Limb (tissue), 2 donors: ENCODE measurements around the gene ATP11C.
A peak's percentile ranks its signal among the peaks of the same experiment; 100 is the strongest.
"Not testable (repeated sequence)": the region's sequence is repeated elsewhere in the genome, so short reads cannot be mapped to it uniquely, and the experiment has no call there.

Experiments used
- DNase-seq, 2 donors: peaks; one replicate each; pipeline ENCODE4 v3.0.0-alpha.2; 2016; ENCODE audit errors: extremely low spot score in 2 of 2

The ATP11C gene

DNA sequence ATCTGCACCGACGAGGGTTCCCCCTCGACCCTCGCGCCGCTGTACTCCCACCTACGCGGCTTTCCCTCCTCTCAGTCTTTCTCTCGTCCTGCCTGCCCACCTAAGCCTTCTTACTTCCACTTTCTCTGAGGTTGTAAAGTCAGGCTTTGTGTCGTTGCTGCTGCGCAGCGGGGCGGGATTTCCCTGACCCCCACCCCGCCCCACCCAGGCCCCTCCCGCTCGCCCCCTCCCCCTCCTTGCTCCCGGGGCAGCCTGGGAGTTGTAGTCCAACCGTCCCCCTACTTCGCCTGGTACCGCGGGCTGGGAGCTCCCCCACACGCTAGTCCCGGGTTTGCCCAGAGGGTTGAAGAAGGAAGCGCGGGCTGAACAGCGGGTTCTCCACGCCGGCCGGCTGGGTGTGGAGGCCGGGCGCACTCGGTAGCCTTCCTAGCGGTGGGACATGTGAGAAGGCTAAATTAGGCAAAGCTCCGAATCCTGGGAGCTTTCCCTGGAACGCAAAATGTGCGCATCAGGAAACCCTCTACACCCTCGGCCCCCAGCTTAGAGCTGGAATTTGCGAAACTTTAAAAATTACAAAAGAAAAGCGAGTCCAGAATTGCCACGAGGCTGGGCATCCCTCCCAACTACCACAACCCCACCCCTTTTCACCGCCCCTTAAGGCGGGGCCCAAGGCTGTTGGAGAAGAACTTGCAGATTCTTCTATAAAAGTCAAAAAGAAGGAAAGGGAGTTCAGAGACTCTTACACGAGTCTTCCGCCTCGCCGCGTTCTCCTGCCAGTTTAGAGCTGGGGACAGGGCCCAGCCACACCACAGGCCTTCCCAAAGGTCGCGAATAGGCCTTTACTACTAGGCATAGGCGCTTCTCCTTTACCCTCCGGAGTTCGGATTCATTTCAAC lies at the start of gene ATP11C:
Gene ATP11C, minus strand, starts transcription at position 153 of the 896 bp plus-strand sequence. CDS start 1,011 bp downstream, outside the sequence.
- DNase-seq, result peak; percentile 66 to 89

DNA sequence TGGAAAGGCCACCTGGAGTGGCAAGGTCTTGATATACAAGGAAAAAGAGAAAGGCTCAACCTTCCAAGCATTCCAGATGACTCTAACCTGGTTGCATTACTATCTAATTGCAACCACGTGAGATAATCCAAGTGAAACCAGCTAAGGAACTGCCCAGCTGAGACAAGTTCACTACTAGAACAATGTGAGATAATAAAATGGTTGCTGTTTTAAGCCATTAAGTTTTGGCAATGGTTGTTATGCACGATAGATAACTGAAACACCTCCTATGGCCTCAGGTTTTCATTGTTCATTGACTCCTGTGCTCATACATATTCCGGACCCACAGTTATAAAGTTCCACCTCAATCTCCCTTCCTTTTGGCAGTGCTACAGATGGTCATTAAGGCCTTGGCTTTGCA lies 41.6 kb upstream of the ATP11C start:
- DNase-seq, result no peak

DNA sequence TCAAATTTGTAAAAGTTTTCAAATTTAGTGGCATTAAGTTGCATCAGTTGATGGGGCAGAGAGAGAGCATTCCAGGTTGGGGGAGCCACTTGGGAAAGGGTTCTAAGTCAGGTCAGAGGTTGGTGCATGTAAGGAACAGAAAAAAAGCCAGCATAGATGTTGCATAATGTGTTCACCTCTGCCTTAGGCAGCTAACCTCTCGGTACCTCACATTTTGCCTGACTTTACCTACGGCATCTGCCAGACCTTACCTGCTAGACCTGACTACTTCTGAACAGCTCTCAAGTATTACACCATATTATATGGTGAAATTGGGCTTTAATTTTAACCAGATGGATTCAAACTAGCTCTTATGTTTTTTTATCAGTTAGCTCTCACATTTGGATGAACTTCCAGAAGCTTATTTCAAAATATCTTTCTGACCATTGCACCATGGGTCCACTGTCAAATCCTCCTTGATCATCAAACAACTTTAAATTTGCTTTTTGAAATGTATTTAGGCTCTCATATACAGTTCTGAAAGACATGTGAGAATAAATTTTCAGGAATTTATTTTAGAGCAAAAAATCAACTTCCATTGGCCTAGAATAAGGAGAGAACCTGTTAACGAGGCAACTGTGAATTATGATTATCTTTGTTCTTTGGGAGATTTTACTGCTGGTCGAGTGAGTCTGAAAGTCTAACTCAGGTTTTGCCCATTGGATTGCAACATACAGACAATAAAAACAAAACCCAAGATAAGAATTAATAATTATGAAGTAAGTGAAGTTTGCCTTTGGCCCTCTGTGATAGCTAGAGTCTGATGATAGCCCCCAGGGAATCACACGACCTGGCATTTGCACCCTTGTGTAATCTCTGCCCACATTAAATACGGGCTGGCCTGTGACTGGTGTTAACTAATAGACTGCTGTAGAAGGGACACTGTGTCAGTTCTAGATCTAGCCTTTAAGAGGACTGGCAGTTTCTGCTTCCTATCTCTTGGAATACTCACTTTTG lies 40.1 kb upstream of the ATP11C start:
- DNase-seq, result no peak

DNA sequence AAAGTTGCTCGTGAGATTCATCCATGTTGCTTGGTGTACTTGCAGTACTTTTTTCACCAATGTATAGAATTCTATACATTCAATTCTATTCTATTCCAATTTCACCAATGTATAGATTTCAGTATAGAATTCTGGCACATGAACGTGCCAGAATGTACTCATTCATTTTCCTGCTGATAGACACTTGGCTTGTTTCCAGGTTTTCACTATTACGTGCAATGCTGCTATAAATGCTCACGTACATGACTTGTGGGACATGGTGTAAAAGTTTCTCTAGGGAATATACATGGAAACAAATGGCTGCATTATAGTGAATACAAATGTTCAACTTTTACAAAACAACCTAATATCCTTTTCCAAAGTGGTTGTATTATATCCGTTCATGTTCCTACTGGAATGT lies 39.3 kb upstream of the ATP11C start:
- DNase-seq, result no peak

DNA sequence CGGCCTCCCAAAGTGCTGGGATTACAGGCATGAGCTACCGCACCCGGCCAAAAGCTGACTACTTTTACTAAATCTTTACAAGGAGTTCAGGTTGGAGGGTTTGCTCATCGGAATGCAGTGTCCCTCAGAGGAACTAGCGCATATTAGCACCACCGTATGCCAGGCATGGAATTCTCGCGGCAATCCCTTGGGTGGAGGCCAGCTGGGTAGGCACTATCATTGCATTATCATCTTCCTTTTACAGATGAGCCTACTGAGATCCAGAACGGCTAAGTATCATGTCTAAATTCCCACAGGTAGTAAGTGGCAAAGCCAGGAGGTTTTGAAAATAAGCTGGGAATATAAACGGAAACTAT lies 38.5 kb upstream of the ATP11C start:
- no peak for DNase-seq

DNA sequence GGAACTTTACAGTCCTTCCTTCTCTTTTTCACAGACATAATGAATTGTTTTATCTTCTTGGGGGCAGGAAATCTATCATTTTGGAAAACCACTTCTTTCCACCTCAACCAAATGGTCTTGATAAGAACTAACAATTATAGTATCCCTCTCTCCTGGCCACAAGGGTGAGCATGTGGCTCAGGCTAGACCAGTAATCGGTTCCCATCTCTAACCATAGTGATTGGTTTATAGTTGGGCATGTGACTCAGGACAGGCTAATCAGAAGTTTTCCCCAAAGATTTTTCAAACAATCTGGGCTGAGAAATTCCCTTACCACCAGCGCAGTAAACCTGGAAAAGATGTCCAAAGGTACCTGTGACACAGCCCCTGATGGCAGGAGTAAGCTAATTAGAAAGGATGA lies 36.4 kb upstream of the ATP11C start:
- no peak for DNase-seq

DNA sequence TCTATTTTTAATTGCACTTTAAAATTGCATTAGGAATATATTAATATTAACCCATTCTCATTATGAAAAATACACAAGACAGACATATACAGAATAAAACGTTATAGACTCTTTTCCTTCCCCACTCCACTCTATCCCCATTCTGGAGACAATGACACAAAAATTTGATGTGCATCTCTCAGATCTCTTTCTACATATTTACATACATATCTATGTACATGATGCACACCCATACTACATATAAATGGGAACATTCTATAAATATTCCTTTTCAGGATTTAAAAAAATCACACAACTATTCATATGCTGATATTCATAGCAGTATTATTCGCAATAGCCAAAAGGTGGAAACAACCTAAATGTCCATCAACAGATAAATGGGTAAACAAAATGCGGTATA lies 34.9 kb upstream of the ATP11C start:
- no peak for DNase-seq

DNA sequence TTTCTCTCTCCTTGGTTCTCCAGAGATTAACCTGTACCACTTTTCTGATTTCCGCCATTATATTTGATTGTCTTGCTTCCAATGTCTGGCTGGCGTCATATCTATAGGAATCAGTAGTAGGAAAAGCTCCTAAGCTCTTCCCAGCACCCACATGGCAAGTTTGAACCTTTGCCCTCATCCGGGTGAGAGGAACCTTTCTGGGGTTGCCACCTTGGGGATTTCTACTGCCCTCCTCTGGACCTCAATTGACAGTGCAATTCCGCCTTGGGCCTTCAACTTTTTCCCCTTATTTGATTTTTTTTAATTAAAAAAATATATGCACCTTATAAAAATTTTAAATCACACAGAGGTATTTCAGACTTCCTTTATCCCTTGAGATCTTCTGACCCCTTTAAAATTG lies 34.4 kb upstream of the ATP11C start:
- no peak for DNase-seq

DNA sequence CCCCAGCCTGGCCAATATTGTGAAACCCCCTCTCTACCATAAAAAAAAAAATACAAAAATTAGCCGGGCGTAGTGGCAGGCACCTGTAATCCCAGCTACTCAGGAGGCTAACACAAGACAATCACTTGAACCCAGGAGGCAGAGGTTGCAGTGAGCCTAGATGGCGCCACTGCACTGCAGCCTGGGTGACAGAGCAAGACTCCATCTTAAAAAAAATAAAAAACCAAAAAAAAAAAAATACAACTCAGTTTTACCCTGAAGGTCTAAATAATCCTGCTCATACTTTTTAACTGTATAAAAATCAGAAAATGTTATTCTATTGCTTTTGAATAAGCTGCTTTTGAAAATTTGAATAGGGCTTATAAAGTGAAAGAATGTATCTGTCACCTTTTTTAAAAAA lies 33.3 kb upstream of the ATP11C start:
- DNase-seq, result not testable (repeated sequence)

DNA sequence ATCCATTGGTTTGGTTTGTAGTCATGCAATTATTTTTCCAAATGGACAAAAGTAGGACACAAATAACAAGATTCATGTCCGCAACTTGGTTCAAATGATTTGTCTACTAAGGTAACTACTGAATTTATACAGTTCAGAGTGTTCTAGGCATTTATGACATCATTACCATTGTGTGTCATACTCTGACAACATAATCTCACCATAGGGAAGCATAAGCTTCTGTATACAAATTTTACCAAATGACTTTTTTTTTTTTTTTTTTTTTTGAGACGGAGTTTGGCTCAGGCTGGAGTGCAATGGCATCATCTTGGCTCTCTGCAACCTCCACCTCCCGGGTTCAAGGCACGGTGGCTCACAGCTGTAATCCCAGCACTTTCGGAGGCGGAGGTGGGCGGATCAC lies 32.6 kb upstream of the ATP11C start, which contains the start of gene CXorf66:
Gene CXorf66, minus strand, starts transcription at position 101 of the 400 bp plus-strand sequence. Its CDS starts 25 bp downstream, at position 76.
- DNase-seq, result no peak

DNA sequence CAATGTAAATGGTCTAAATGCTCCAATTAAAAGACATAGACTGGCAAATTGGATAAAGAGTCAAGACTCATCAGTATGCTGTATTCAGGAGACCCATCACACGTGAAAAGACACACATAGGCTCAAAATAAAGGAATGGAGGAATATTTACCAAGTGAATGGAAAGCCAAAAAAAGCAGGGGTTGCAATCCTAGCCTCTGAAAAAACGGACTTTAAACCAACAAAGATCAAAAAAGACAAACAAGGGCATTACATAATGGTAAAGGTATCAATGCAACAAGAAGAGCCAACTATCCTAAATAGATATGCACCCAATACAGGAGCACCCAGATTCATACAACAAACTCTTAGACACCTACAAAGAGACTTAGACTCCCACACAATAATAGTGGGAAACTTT lies 28.2 kb upstream of the ATP11C start:
- DNase-seq, result not testable (repeated sequence)

DNA sequence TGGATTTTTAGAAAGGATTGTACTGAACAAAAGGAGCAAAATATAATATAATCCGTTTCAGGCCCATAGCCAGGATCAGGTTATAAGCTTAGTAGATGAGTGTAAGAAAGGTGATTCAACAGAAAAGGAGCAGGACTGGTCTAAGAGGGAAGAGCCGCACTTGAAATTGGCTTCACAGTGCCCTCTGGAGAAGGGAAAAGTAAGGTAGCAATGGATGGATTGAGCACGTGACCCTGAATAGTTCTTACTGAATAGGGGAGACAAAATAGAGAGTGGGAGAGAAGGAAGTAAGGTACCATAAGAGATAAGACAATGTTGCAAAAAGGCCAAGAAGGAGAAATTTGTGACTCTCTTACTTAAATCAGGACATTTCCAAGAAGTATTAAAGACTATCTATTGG lies 16.9 kb upstream of the ATP11C start:
- no peak for DNase-seq

DNA sequence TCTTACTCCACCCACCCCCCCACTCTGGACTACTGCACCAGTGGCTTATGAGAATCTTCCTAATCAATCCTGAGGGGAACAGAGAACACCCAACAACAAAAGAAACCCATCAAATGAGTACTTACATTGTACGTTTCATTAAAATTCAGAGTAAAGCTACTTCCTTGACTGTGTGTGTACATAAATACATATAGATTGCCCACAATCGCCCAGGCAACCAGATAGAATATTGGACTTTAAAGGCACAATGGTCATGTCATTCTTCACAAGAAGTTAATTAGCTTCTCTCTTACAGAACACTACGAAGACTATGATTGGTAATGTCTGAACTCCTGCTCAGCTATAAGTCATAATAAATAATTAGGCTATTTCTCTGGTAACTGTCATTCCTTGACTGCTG lies 12.2 kb upstream of the ATP11C start:
- DNase-seq, result no peak

DNA sequence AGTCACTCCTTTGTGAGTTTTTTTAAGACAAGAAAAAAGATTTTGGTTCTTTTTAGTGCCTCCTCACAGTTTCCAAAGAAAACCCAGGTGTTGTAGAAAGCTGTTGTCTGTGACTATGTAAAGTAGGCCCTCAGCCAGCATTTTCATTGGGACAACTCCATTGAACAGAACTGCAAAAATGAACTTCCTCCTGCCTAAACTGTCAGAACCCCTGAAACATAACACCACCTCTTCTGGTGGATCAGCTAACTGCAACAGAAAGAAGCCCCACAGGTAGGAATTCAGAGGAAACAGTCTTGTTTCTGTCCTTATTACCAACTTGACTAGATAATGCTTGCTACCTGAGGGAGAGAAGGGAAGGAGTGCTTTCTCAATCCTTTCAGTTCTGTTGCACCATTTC lies 3.4 kb upstream of the ATP11C start:
- no peak for DNase-seq

DNA sequence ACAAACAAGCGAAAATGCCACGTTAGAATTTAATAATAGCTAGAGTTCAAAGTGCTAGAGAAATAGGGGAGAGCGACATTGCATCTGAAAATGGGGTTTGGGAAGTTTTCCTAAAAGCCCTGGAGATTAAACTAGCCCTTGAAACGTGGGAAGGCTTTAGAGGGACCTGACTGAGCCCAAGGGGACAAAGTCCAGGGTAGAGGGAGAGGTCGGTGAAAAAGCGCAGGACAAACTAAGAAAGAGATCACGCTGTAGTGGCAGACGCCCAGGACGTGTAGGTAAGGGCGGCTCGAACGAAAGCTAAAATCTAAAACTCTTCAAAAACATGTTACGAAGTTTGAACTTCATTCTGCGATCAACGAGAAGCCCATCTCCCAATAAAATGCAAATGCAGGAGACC lies 1.1 kb upstream of the ATP11C start:
- DNase-seq, result no peak

DNA sequence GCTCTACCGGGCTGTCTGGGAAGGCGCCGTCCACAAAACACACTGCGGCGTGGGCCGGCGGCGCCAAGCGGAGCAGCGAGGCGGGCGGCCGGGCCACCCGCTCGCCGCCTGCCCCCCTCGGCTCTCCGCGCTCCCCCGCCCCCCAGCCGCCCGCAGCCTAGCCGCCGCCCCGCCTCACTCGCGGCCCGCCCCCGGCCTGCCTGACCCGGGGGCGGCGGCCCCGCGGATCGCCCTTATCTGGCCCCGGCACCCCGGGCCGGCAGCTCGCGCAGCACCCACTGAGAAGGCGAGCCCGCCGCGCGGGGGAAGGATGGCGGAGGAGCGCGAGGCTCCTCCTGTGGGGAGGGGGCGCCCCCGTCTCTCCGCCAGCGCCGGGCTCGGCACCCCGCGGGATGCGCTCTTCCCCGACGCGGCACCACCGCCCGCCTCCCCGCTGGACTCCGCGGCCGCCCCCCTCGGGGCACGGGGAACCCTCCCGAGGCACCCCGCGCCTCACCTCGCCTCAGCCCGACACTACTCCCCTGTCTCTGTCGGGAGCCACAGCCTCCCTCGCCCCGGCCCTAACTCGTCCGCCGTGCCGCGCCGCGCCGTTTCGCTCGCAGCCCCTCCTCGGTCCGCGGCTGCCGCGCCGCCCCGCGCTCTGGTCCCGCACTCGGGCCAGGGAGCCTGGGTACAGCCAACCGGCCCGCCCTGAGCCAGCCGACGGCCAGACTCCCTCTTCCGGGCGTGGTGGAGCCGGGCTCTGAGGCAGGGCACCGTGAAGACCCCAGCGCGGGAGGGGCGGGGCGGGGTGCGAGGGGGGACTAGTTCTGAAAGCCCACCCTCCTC lies 566 bp downstream of the ATP11C start:
- DNase-seq, result peak; percentile 5 to 83

DNA sequence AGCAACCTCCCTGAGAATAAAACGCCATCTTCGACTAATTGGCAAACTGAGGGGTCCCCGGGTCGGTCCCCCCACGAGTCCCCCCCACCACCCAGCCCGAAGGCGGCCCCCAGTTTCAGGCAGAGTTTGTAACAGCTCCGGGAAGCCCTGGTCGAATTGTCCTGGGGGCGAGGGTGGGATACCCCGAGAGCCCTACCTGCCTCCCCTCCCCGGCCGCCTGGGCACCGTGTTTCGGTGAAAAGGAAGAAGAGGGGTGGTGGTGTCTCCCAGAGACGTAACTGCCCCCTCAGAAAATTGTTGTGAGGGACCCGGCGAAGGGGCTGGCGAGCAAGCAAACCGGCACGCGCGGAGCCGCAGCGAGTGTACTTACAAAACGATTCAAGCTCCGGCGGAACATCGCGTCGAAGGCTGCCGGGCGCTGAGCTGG lies 1.2 kb downstream of the ATP11C start:
- no peak for DNase-seq

DNA sequence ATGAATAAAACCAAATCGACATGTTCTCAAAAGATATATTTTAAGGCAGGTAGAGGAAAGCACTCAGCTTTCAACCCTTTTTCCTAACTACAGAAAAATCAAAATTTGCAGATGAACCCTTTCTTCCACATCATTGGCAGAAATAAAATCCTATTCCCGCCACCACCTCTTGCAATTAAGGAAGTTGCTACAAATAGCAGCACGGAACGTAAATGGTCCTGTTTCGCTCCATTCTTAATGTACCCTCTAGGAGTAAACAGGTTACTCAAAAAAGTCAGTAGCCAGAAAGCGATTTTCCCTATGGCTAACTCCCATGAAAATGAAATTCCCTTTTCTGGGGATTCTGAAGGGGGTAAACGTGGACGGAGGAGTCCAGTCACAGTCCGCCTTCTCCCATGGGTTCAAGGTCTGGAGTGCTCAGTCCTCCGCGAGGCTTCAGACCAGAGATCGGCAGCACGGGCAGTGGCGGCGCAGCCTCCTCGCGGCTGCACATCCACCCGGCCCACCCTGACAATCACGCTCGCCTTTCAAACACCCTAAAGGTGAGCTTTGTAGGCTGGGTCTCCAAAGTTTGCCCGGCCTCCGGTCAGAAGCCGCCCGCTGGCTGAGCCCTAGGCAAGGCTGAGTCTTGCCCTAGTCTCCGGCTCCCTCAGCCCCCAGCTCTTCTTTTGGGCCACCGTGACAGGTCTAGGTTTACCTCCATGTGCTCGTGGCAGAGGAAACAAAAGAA lies 1.8 kb downstream of the ATP11C start:
- peak in 1 of 2 donors; percentile 38 for DNase-seq

DNA sequence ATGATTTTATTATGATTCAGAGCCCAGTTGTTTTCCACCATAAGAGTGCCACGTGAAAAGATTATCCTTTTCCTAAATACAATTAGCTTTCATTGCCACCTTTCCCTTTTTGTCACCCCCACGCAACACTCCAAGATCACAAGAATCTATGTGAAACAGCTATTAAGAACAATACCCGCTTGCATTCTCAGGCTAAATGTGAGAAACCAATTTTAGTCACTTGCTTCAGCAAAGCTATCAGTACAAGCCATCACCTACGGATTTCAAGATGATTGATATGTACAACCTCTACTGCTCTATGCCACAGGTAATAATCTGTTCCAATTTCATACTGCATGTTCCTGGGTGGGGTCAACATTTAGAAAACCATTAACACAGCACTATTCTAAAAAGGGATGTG lies 2.5 kb downstream of the ATP11C start:
- DNase-seq, result peak in 1 of 2 donors; percentile 1

DNA sequence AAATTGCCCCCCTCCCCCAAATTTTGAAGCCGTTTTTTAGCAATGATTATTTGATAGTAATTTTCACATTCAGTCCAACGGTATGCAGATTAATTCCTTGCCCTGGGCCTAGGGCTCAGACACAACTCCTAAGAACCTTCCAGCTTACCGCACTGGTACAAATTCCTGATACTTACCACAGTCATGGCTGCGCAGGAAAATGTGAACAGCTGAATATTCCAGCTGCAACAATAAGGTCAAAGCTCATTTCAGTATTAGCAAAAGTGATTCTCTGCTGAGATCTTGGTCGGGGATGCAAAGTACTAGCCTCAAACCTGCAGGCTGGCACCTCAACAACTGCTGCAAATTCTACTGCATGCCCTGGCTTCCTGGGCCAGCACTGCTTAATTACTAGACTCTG lies 3.0 kb downstream of the ATP11C start:
- DNase-seq, result no peak

DNA sequence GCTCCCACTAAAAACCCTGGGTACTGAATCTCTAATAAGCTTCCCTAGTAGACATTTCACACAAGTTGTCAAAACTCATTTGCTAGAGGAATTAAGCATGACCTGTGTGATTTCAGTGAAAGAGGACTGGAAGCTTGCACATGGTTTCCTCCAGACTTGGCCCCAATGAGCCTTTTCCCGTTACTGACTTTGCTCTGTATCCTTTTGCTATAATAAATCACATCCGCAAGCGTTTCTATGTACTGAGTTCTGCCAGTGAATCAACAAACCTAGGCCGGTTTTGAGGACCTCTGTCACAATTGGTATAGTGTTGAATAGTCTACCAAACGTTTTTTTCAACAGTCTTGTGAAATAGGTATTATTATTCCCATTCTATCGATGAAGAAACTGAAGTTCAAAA lies 8.2 kb downstream of the ATP11C start:
- DNase-seq, result no peak
